Glutamatergic neuron (in vitro differentiated cells): ENCODE measurements around the gene MAPK7. TPM values are rescaled to one million over a fixed set of nuclear protein-coding genes. Genes with fewer than 3 reads are reported as not detected.

Source experiments
- DNase-seq: peaks from one replicate; pipeline ENCODE4 v3.0.0; 2022
- H3K27ac Mint-ChIP-seq: one replicate; pipeline ENCODE4 v1.8.0; 2020; ENCODE audit warnings: mild to moderate bottlenecking, mixed read lengths, inconsistent platforms; ENCODE audit not compliant: unreplicated experiment
- H3K27me3 Mint-ChIP-seq: one replicate; pipeline ENCODE4 v1.8.0; 2020; ENCODE audit warnings: mild to moderate bottlenecking, moderate library complexity, mixed read lengths, inconsistent platforms; ENCODE audit not compliant: unreplicated experiment
- H3K36me3 Mint-ChIP-seq: one replicate; pipeline ENCODE4 v1.8.0; 2020; ENCODE audit warnings: mild to moderate bottlenecking, mixed read lengths, inconsistent platforms; ENCODE audit not compliant: unreplicated experiment
- H3K4me1 Mint-ChIP-seq: one replicate; pipeline ENCODE4 v1.8.0; 2020; ENCODE audit warnings: mild to moderate bottlenecking, low read depth, mixed read lengths, inconsistent platforms; ENCODE audit not compliant: unreplicated experiment
- H3K4me3 Mint-ChIP-seq: one replicate; pipeline ENCODE4 v1.8.0; 2020; ENCODE audit warnings: mild to moderate bottlenecking, mixed read lengths, inconsistent platforms; ENCODE audit not compliant: unreplicated experiment
- H3K9me3 Mint-ChIP-seq: one replicate; pipeline ENCODE4 v1.8.0; 2020; ENCODE audit warnings: mild to moderate bottlenecking, moderate library complexity, mixed read lengths, inconsistent platforms; ENCODE audit not compliant: unreplicated experiment
- CTCF ChIP-seq: fragments of 200-600 bp; sonication (generic); IDR thresholded peaks from one replicate; pipeline ENCODE4 v1.5.0; 2021; ENCODE audit not compliant: partially characterized antibody, unreplicated experiment
- total RNA-seq: library from RNA; stranded (reverse); fragmentation: NEBNext Ultra II Directional; extraction: Animal tissue kit (Norgen Biotek cat#: 25700); gene quantifications from one replicate; pipeline ENCODE4 v1.2.1, GENCODE V29; 2021; ENCODE audit not compliant: unreplicated experiment

The MAPK7 gene
- total RNA-seq, 1 donor from 2014 or later: 70.6 TPM

DNA sequence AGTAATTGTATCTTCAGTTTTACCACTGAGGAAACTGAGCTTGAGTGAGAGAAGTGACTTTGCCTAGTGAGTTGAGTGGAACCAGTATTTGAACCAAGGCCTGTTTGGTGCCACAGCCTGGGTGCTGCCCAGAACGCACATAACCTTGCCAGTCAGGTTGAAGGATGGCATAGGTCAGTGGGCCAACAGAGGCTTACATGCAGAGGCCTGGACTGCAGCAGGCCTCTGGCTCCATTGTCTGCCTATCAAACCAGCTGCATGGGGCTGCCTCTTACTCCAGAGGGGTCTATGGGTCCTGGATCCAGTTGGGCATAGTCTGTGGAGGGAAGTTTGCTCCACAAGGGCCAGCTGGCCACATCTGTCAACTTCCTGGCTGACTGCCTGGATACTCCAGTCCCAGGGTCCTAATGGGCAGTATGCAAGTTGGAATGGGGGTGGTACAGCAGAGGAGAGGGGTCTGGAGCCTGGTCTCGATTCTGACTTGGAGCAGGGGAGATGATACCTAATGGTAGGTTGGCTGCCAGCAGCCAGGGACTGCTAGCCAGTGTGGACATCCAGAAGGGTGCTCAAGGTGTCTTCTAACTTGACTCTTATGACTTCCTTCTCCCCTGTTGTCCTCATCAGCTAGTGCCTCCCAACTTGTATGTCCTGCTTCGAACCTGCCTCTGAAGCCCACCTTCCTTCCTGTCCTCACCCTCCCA lies 21.6 kb downstream of the MAPK7 start:
- Mint-ChIP-seq H3K27ac (no peak overlapping the region), H3K4me3 (no peak overlapping the region), H3K36me3 (no peaks in the 10 kb centered on the region), H3K9me3 (peaks cover 2% of the 10 kb centered on the region), H3K4me1 (peaks cover 9% of the 10 kb centered on the region), H3K27me3 (peaks cover under 1% of the 10 kb centered on the region)
- no peak for DNase-seq
- no peak for TF ChIP-seq CTCF

DNA sequence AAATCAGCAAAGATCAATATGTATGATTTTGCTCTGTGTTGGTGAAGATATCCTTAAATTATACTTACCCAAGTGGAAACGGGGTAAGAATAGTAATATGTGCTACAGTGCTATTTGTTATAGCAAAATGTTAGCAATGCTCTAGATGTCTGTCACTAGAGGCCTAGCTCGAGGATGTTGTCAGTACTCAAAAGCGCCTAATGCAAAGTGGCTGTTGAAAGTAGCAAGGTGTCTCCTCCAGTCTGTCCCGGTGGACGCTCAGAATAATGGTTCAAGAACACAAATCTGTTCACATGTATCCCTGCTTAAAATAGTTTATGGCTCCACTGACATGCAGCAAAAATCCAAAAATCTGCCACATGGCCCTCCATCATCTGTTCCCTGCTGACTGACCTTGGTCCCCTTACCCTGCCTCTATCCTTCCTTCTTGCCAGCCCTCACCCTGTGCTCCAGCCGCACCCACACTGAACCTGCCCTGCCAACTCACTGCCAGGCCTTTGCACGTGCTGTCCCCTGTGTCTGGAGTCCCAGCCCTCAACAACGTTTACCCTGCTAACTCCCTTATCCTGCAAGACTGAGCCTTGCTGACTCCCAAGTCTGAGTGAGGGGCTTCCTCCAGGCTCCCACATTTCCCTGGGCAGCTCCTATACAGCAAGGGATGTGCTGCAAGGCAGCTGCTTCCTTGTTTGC lies 23.2 kb downstream of the MAPK7 start:
- H3K4me3 Mint-ChIP-seq: no peak overlapping the region
- H3K27me3 Mint-ChIP-seq: no peaks in the 10 kb centered on the region
- no peaks in the 10 kb centered on the region for H3K36me3 Mint-ChIP-seq
- H3K27ac Mint-ChIP-seq: no peak overlapping the region
- no peak for TF ChIP-seq CTCF
- H3K9me3 Mint-ChIP-seq: peaks cover 2% of the 10 kb centered on the region
- no peak for DNase-seq
- H3K4me1 Mint-ChIP-seq: peaks cover 9% of the 10 kb centered on the region

GRCh38 chr17:19402171-19402570 lies 23.9 kb downstream of the MAPK7 start:
- H3K9me3 Mint-ChIP-seq: peaks cover 2% of the 10 kb centered on the region
- no peak overlapping the region for H3K4me3 Mint-ChIP-seq
- no peak for TF ChIP-seq CTCF
- H3K27me3 Mint-ChIP-seq: peaks cover 2% of the 10 kb centered on the region
- H3K36me3 Mint-ChIP-seq: no peaks in the 10 kb centered on the region
- no peak for DNase-seq
- peaks cover 9% of the 10 kb centered on the region for H3K4me1 Mint-ChIP-seq
- H3K27ac Mint-ChIP-seq: no peak overlapping the region

- Mint-ChIP-seq H3K36me3 (no peaks in the 10 kb centered on the region), H3K4me3 (no peak overlapping the region), H3K27ac (no peak overlapping the region), H3K27me3 (peaks cover 2% of the 10 kb centered on the region), H3K9me3 (peaks cover 2% of the 10 kb centered on the region), H3K4me1 (peaks cover 8% of the 10 kb centered on the region)
- no peak for DNase-seq
- TF ChIP-seq CTCF: no peak
Measured at GRCh38 chr17:19403021-19403420, 24.7 kb downstream of the MAPK7 start.

- Mint-ChIP-seq H3K27ac (no peak overlapping the region), H3K9me3 (peaks cover 2% of the 10 kb centered on the region), H3K4me3 (peak overlapping the region; percentile 45), H3K4me1 (peaks cover 6% of the 10 kb centered on the region), H3K27me3 (peaks cover 2% of the 10 kb centered on the region), H3K36me3 (no peaks in the 10 kb centered on the region)
- no peak for TF ChIP-seq CTCF
- DNase-seq: no peak
Measured at GRCh38 chr17:19404264-19404663, 26.0 kb downstream of the MAPK7 start.
